ENCODE measurements around the gene CLOCK.
"Not testable (repeated sequence)": the region's sequence is repeated elsewhere in the genome, so short reads cannot be mapped to it uniquely, and the experiment has no call there.

Gene CLOCK

GRCh38 chr4:55546756-55547465 is at the start of gene CLOCK:
CLOCK (minus strand) TSS chr4:55546909; CDS start chr4:55482785, 64,124 bp downstream.
- DNase-seq (ENCODE audit: low read depth in 2 of 2) = peak; percentile 76 to 79

DNA sequence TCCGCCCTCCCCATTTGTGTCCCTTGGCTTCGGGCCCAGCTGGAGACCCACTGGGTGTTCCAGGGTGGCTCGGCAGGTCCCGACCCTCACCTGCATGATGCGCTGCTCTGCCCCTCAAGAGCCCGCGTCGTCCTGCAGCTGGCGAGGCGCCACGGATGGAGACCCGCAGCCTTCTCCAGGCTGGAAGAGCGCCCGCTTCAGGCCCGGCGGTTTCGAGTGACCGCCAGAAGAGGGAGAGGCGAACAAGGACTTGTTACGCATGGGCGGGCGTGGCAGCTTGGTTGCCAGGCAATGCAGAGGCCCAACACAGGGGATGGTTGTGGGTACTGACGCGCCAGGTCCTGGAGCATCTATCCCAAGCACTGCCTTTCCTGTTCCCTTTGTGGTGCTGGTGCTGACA is 45.3 kb upstream of the CLOCK start, which contains the start of gene PDCL2:
PDCL2 (minus strand) TSS at position 232 of the 400 bp plus-strand sequence; CDS start at position 96, 136 bp downstream.
- no peak for DNase-seq (ENCODE audit: low read depth in 2 of 2)

DNA sequence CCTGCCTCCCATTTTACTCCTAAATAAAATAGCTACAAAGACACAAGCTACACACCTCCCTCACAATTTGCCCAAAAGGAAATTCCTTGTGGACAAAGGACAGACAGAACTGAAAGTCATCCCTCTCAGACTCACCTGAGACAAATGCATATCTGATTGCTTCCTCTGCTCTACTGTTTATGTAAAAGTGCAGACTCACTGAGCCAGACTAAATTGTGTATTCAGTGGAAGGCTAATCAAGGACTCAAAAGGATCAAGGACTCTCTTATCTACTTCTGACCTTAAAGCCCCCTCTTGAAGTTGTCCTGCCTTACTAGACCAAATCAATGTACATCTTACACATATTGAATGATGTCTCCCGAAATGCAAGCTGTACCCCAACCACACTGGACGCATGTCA is 41.5 kb upstream of the CLOCK start:
- no peak for DNase-seq (ENCODE audit: low read depth in 2 of 2)

GRCh38 chr4:55582773-55583172 is 36.1 kb upstream of the CLOCK start:
- not testable (repeated sequence) for DNase-seq (ENCODE audit: low read depth in 2 of 2)

GRCh38 chr4:55578341-55579010 is 31.8 kb upstream of the CLOCK start:
- no peak for DNase-seq (ENCODE audit: low read depth in 2 of 2)

DNA sequence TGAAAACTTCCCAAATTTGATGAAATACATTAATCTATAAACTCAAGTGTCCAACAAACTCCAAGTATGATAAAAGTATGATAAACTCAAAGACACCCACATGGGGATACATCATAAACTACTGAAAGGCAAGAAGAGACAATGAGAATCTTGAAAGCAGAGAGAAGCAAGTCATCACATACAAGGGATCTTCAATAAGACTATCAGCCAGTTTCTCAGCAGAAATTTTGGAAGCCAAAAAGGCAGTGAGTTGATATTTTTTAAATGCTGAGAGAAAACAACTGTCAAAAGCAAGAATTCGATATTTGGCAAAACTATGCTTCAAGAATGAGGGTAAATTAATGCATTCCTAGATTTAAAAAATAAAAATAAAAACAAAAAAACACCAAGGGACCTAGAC is 28.8 kb upstream of the CLOCK start:
- DNase-seq (ENCODE audit: low read depth in 2 of 2) = no peak

- no peak for DNase-seq (ENCODE audit: low read depth in 2 of 2)
Observed at GRCh38 chr4:55574252-55574651, 27.5 kb upstream of the CLOCK start.

DNA sequence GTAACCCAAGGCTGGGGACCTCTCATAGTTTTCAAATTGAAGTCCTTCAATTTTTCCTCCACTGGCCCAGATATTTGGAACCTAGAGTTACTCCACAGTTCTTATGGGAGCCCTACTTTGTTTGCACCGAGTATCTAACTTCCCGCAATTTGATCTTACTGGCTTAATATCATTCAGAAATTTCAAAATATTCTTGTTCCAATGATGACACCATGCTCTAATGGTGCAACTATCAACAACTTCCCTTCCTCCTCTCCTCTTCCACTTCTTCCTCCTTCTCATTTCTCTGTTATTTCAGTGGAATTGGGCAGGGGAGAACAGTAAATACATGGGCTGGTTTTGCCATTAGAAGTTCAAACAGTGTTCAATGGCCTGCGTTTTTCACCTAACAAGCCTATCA is 25.1 kb upstream of the CLOCK start:
- DNase-seq (ENCODE audit: low read depth in 2 of 2) = no peak

- DNase-seq (ENCODE audit: low read depth in 2 of 2) = no peak
Observed at GRCh38 chr4:55568905-55569504, 22.3 kb upstream of the CLOCK start.

DNA sequence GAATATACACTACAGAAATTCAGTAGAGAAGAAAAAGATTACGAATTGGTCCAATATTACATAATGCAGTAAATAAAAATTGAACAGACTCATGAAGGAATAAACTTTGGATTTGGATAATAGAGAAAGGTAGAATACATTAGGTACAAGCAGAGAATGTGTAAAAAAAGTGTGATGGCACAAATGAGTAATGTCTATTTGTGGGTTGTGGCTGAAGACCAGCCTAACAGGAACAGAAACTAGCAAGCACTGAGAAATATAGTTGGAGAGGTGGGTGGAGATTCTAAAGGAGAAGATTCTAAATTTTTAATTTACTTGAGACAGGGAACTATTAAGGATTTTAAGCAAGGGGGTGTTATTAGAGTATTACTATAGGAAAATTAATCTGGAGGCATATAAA is 15.2 kb upstream of the CLOCK start:
- no peak for DNase-seq (ENCODE audit: low read depth in 2 of 2)

- DNase-seq (ENCODE audit: low read depth in 2 of 2) = no peak
Observed at GRCh38 chr4:55560096-55560495, 13.4 kb upstream of the CLOCK start.

DNA sequence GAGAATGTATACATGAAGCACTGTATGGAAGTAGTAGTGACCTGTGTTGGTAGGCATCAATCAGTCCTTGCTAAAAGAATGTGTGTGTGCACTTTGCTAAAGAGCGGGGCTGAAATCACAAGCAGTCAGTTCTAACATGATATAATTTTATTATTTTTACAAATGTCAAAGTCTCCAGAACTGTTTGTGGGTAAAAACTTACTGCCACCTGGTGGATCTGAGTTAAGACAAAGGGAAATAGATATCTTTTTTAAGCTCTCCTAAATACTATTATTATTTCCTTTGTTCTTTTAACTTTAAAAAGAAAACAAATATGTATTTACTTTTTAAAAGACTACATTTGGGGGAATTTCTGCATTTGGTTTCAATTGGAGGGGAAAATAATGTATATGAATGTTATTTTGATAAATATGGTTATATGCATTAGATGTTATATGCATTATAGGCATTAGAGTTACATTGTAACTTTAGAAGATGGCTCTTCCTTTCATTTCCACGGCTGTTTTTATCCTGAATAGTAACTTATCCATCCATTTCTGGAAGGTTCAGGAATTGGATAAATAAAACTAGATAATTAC is 7.8 kb upstream of the CLOCK start:
- no peak for DNase-seq (ENCODE audit: low read depth in 2 of 2)

GRCh38 chr4:55553441-55554201 is 6.9 kb upstream of the CLOCK start:
- DNase-seq (ENCODE audit: low read depth in 2 of 2) = no peak

- DNase-seq (ENCODE audit: low read depth in 2 of 2) = not testable (repeated sequence)
Observed at GRCh38 chr4:55551964-55552363, 5.3 kb upstream of the CLOCK start.

DNA sequence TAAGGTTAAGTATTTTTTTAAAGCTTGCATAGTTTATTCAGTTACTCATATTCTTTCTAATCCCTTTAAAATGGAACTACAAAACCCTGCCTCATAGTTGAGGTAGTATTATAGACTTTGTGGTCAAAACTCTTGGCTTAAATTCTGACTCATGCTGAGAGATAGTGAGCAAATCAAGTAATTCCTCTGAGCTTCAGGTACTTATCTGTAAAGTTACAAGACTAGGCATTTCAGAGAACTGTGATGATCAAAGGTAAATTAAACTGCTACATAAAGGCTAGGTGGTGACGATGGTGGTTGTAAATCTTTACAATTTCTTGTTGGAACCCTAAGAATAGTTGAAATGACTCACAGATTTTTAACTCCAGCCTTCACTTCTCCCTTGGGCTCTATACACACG is 3.2 kb upstream of the CLOCK start:
- peak in 1 of 2 experiments; percentile 58 for DNase-seq (ENCODE audit: low read depth in 2 of 2)

- no peak for DNase-seq (ENCODE audit: low read depth in 2 of 2)
Observed at GRCh38 chr4:55547918-55548317, 1.2 kb upstream of the CLOCK start.

- DNase-seq (ENCODE audit: low read depth in 2 of 2) = no peak
Observed at GRCh38 chr4:55547466-55547770, 709 bp upstream of the CLOCK start.

- no peak for DNase-seq (ENCODE audit: low read depth in 2 of 2)
Observed at GRCh38 chr4:55546506-55546755, 278 bp downstream of the CLOCK start.

DNA sequence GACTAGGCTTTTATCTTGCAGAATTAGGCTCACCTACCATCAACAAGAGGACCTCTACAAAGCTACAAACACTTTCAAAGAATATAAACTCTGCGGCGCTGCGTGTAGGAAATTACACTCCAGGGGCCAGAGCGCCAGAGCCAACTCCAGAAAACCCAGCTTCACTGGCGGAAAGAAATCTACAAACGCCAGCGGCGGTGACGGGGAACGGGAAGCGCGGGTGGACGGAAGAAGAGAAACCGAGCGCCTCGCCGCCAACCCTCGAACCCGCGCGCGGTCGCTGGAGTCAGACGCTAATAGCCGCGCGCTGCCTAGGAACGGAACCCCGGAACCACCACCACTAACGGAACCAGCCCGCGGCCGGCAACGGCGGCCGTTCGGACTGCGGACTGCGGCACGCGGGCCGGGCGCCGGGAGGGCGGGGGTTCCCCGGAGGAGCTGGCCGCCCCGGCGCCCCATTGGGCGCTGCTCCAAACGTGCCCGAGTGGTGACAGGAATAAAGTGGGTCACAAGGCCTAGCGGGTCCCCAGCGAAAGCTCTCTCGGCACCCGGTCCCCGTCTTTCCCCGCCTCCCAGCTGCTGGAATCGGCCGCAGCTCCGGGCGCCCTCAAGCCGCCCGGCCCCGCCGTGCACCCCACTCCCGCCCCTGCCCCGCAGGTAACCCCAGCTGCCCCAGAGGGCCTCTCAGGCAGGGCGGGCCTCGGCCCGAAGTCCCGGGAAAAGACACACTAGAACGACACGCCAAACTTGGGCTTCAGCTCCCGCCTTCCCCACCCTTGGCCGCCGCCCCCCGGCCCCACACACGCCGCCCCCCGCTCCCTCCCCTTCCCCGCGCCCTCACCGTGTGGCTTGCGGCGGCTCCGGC is 836 bp downstream of the CLOCK start:
- DNase-seq (ENCODE audit: low read depth in 2 of 2) = no peak

DNA sequence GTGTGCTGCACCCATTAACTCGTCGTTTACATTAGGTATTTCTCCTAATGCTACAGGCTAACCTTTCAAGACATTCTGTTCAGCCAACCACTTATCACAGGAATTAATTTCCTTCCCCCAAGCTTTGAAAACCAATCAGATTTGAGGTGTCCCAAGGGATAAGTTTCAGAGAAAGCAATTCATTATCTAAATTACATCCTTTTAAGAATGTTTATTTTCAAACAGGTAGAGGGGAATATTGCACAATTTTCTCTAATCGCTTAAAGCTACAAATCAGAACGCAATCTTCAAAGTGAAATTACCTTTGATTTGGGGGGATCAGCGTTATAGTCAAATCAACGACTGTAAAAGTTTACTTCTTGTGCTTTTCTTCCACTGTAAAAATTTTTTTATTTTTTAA is 1.6 kb downstream of the CLOCK start:
- no peak for DNase-seq (ENCODE audit: low read depth in 2 of 2)

DNA sequence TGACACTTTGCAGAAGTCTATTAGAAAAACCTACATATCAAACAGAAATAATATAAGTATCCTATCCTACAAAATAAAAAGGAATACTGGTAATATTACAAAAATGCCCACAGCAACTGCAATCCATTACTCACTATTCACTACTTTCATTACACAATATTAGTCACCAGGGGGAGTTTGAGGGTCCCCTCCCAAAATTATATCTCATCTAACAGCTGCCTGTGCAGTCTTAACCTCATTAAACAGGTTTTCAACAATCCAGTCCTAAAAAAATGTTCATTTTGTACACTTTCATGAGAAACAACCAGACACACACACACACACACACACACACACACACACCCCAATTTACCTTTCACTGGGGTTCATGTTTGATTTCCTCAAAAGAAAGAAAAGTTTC is 2.9 kb downstream of the CLOCK start:
- DNase-seq (ENCODE audit: low read depth in 2 of 2) = no peak

All from fibroblast of skin of left biceps (primary cell).